CD14-positive monocyte (primary cell): ENCODE data around the gene SUN5. TPM values are rescaled to one million over a fixed set of nuclear protein-coding genes. Genes with fewer than 3 reads are reported as not detected.

Experiments
- DNase-seq, 3 donors: peaks; one replicate each; pipeline ENCODE4 v3.0.0-alpha.2; 2011 to 2022
- H2AFZ ChIP-seq: 2 replicates; pipeline ENCODE4 v1.6.0; 2012; ENCODE audit warnings: mild to moderate bottlenecking, low read depth, low read length, inconsistent platforms; ENCODE audit not compliant: insufficient read depth, poor library complexity, severe bottlenecking
- H3K27ac ChIP-seq, 2 donors: 1 replicate in 1 of 2; 2 replicates in 1 of 2; pipeline ENCODE4 v1.5.1; 2012 to 2013; ENCODE audit warnings: low read length in 2 of 2, control low read depth in 1 of 2, inconsistent platforms in 1 of 2, low read depth in 1 of 2, mild to moderate bottlenecking in 1 of 2
- H3K27me3 ChIP-seq, 2 donors: one replicate each; pipeline versions ENCODE4 v1.6.0 to v1.6.1; 2011 to 2013; ENCODE audit warnings: low read length in 2 of 2; ENCODE audit not compliant: control insufficient read depth in 2 of 2, insufficient read depth in 2 of 2
- H3K36me3 ChIP-seq, 2 donors: replicated peaks in 1 of 2; 1 replicate in 1 of 2; 2 replicates in 1 of 2; pipeline versions ENCODE4 v1.5.1 to v1.6.1; 2012 to 2013; ENCODE audit warnings: low read length in 2 of 2, control low read depth in 1 of 2, inconsistent platforms in 1 of 2, mild to moderate bottlenecking in 1 of 2; ENCODE audit not compliant: insufficient read depth in 2 of 2, control insufficient read depth in 1 of 2
- H3K4me1 ChIP-seq, 2 donors: 1 replicate in 1 of 2; 2 replicates in 1 of 2; pipeline versions ENCODE4 v1.5.1 to v1.6.1; 2012 to 2013; ENCODE audit warnings: low read length in 2 of 2, control low read depth in 1 of 2, inconsistent platforms in 1 of 2, mild to moderate bottlenecking in 1 of 2, moderate library complexity in 1 of 2; ENCODE audit not compliant: insufficient read depth in 2 of 2, control insufficient read depth in 1 of 2
- H3K4me2 ChIP-seq: replicated peaks from 2 replicates; pipeline ENCODE3; 2012; ENCODE audit warnings: low read length, moderate library complexity, mild to moderate bottlenecking; ENCODE audit not compliant: poor library complexity, severe bottlenecking; ENCODE audit errors: extremely low read depth
- H3K4me3 ChIP-seq, 3 experiments: fragments of 200-600 bp in 1 of 3; sonication (generic) in 1 of 3; replicated peaks in 1 of 3; 1 replicate in 2 of 3; 2 replicates in 1 of 3; pipeline ENCODE4 v1.5.1; 2011 to 2013; ENCODE audit warnings: low read length in 3 of 3, mild to moderate bottlenecking in 3 of 3, control low read depth in 2 of 3, low read depth in 2 of 3, inconsistent platforms in 1 of 3, moderate library complexity in 1 of 3
- H3K79me2 ChIP-seq: 2 replicates; pipeline ENCODE4 v1.6.0; 2012; ENCODE audit warnings: mild to moderate bottlenecking, control low read depth, inconsistent platforms, low read length, moderate library complexity; ENCODE audit not compliant: insufficient read depth
- H3K9ac ChIP-seq: 2 replicates; pipeline ENCODE4 v1.6.0; 2017; ENCODE audit warnings: low read length, mild to moderate bottlenecking; ENCODE audit not compliant: insufficient read depth, poor library complexity, severe bottlenecking
- H3K9me3 ChIP-seq, 2 donors: replicated peaks in 1 of 2; 1 replicate in 1 of 2; 2 replicates in 1 of 2; pipeline versions ENCODE4 v1.5.1 to v1.6.1; 2012 to 2013; ENCODE audit warnings: low read length in 2 of 2, control low read depth in 1 of 2; ENCODE audit not compliant: control insufficient read depth in 1 of 2, insufficient read depth in 1 of 2
- H4K20me1 ChIP-seq: 2 replicates; pipeline ENCODE4 v1.6.0; 2012; ENCODE audit warnings: mild to moderate bottlenecking, low read length, control low read depth, moderate library complexity; ENCODE audit not compliant: insufficient read depth
- H3K27ac Mint-ChIP-seq, 7 donors: one replicate each; pipeline ENCODE4 v1.8.0; 2020; ENCODE audit warnings: mild to moderate bottlenecking in 7 of 7, mixed read lengths in 7 of 7, moderate library complexity in 6 of 7, inconsistent platforms in 2 of 7
- H3K27me3 Mint-ChIP-seq, 3 donors: one replicate each; pipeline ENCODE4 v1.8.0; 2021 to 2022; ENCODE audit warnings: low read depth in 3 of 3, mild to moderate bottlenecking in 3 of 3, mixed read lengths in 3 of 3, moderate library complexity in 3 of 3, inconsistent platforms in 1 of 3
- H3K36me3 Mint-ChIP-seq, 2 donors: one replicate each; pipeline ENCODE4 v1.8.0; 2020; ENCODE audit warnings: mixed read lengths in 2 of 2, inconsistent platforms in 1 of 2, mild to moderate bottlenecking in 1 of 2
- H3K4me1 Mint-ChIP-seq: one replicate; pipeline ENCODE4 v1.8.0; 2020; ENCODE audit warnings: mild to moderate bottlenecking, mixed read lengths
- H3K4me3 Mint-ChIP-seq, 2 donors: one replicate each; pipeline ENCODE4 v1.8.0; 2020; ENCODE audit warnings: mild to moderate bottlenecking in 2 of 2, mixed read lengths in 2 of 2, moderate library complexity in 1 of 2
- H3K9me3 Mint-ChIP-seq, 7 donors: one replicate each; pipeline ENCODE4 v1.8.0; 2020 to 2022; ENCODE audit warnings: mixed read lengths in 7 of 7, mild to moderate bottlenecking in 6 of 7, moderate library complexity in 6 of 7, inconsistent platforms in 2 of 7
- WGBS: methylation state at CpG from one replicate; pipeline ENCODE4 v1.1.5; 2013; ENCODE audit warnings: missing lambda C conversion rate; ENCODE audit not compliant: insufficient coverage; 5-methylcytosine and 5-hydroxymethylcytosine counted together
- intact Hi-C, 2 donors: fragments of 100-400 bp; cut with micrococcal nuclease; formaldehyde crosslinking; loops; one replicate each; pipeline versions ENCODE4 v1.15.0 to v1.15.1; 2023
- polyA plus RNA-seq, 3 donors: library from polyadenylated mRNA; depleted of rRNA in 1 of 3; unstranded in 2 of 3; stranded (reverse) in 1 of 3; fragments of 300-500 nt in 2 of 3; fragments of >200 nt in 1 of 3; fragmentation: Illumina TruSeq in 2 of 3; gene quantifications; 1 replicate in 2 of 3; 2 replicates in 1 of 3; pipeline ENCODE4 v1.2.3, GENCODE V29; 2012 to 2021
- TF ChIP-seq, protein P1 (sequence below): fragments of 200-600 bp; IDR thresholded peaks from one replicate; pipeline ENCODE4 v1.8.0; 2022; ENCODE audit warnings: antibody characterized with exemption, mild to moderate bottlenecking

SUN5 gene
- polyA plus RNA-seq, 3 donors, result not detected

GRCh38 chr20:33012327-33013189 lies 8.3 kb upstream of the SUN5 start:
- H3K27ac ChIP-seq, result no peak overlapping the region
- H3K79me2 ChIP-seq, result no peaks in the 10 kb centered on the region
- no peak for DNase-seq
- no peak overlapping the region for H3K4me3 Mint-ChIP-seq
- TF ChIP-seq, protein P1, sequence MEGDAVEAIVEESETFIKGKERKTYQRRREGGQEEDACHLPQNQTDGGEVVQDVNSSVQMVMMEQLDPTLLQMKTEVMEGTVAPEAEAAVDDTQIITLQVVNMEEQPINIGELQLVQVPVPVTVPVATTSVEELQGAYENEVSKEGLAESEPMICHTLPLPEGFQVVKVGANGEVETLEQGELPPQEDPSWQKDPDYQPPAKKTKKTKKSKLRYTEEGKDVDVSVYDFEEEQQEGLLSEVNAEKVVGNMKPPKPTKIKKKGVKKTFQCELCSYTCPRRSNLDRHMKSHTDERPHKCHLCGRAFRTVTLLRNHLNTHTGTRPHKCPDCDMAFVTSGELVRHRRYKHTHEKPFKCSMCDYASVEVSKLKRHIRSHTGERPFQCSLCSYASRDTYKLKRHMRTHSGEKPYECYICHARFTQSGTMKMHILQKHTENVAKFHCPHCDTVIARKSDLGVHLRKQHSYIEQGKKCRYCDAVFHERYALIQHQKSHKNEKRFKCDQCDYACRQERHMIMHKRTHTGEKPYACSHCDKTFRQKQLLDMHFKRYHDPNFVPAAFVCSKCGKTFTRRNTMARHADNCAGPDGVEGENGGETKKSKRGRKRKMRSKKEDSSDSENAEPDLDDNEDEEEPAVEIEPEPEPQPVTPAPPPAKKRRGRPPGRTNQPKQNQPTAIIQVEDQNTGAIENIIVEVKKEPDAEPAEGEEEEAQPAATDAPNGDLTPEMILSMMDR, result no peak
- H3K27me3 Mint-ChIP-seq, result peaks cover 0 to 3% (median 2%) of the 10 kb centered on the region in 3 donors
- intact Hi-C loops, result no loop called here
- no peak overlapping the region for H3K9ac ChIP-seq
- H3K4me1 ChIP-seq, result no peaks in the 10 kb centered on the region
- no peaks in the 10 kb centered on the region for H3K4me1 Mint-ChIP-seq
- H3K4me3 ChIP-seq, result no peak overlapping the region
- no peaks in the 10 kb centered on the region for H3K36me3 ChIP-seq
- H2AFZ ChIP-seq, result no peak overlapping the region
- no peaks in the 10 kb centered on the region for H3K27me3 ChIP-seq
- no peak overlapping the region for H3K27ac Mint-ChIP-seq
- H3K36me3 Mint-ChIP-seq, result no peaks in the 10 kb centered on the region
- H4K20me1 ChIP-seq, result no peaks in the 10 kb centered on the region
- H3K9me3 ChIP-seq, result no peaks in the 10 kb centered on the region
- peaks cover 0 to 2% (median 0%) of the 10 kb centered on the region in 7 donors for H3K9me3 Mint-ChIP-seq
- H3K4me2 ChIP-seq, result no peak overlapping the region
- WGBS, result 92% methylated on average over 12 of the region's 15 CpGs

GRCh38 chr20:33010674-33011449 lies 6.6 kb upstream of the SUN5 start:
- DNase-seq, result no peak
- H3K4me1 Mint-ChIP-seq, result no peaks in the 10 kb centered on the region
- no peaks in the 10 kb centered on the region for H3K4me1 ChIP-seq
- no peak overlapping the region for H3K4me3 ChIP-seq
- H3K9me3 Mint-ChIP-seq, result no peaks in the 10 kb centered on the region
- TF ChIP-seq, protein P1, result no peak
- no peak overlapping the region for H3K9ac ChIP-seq
- H3K36me3 ChIP-seq, result no peaks in the 10 kb centered on the region
- no peaks in the 10 kb centered on the region for H4K20me1 ChIP-seq
- 90% methylated on average over 5 of the region's 8 CpGs for WGBS
- no peak overlapping the region for H3K27ac Mint-ChIP-seq
- no peak overlapping the region for H3K4me3 Mint-ChIP-seq
- no peaks in the 10 kb centered on the region for H3K79me2 ChIP-seq
- peaks cover 0 to 2% (median 0%) of the 10 kb centered on the region in 3 donors for H3K27me3 Mint-ChIP-seq
- no peaks in the 10 kb centered on the region for H3K36me3 Mint-ChIP-seq
- intact Hi-C loops, result no loop called here
- H3K4me2 ChIP-seq, result no peak overlapping the region
- no peak overlapping the region for H3K27ac ChIP-seq
- H3K9me3 ChIP-seq, result no peaks in the 10 kb centered on the region
- H3K27me3 ChIP-seq, result no peaks in the 10 kb centered on the region
- H2AFZ ChIP-seq, result no peak overlapping the region
